H1 (cell line): Measurements from ENCODE around the gene PNMA6E. TPM values are rescaled to one million over a fixed set of nuclear protein-coding genes. Genes with fewer than 3 reads are reported as not detected.

Experiments
- CTCF ChIA-PET: fragments of 300-600 bp; sonication (Branson Sonifier 250); formaldehyde crosslinking; loops from one replicate; lab custom pipeline; 2021; ENCODE audit not compliant: partially characterized antibody; lab: Charles Lee
- POLR2A ChIA-PET: fragments of 300-600 bp; sonication (Branson Sonifier 250); formaldehyde crosslinking; loops from one replicate; lab custom pipeline; 2021; ENCODE audit warnings: inconsistent platforms; ENCODE audit not compliant: partially characterized antibody; lab: Charles Lee
- DNase-seq, 2 experiments: peaks; one replicate each; pipeline versions ENCODE4 v3.0.0 to v3.0.0-alpha.2; 2010 to 2022; ENCODE audit warnings: low spot score in 2 of 2, low read depth in 1 of 2, mixed read lengths in 1 of 2
- FAIRE-seq: peaks from 2 replicates; lab custom pipeline; 2011; peaks lifted over from hg19 to GRCh38; lab: Jason Lieb, UNC
- H2AFZ ChIP-seq: 2 replicates; pipeline ENCODE4 v1.8.1; 2012; ENCODE audit warnings: low read length, inconsistent platforms
- H2AK5ac ChIP-seq: 2 replicates; pipeline ENCODE4 v1.6.1; 2013; ENCODE audit warnings: low read depth, low read length
- H2BK120ac ChIP-seq: replicated peaks from 2 replicates; pipeline ENCODE3; 2013; ENCODE audit warnings: low read depth, low read length, inconsistent platforms
- H2BK12ac ChIP-seq: 2 replicates; pipeline ENCODE4 v1.6.1; 2013; ENCODE audit warnings: low read depth, low read length
- H2BK15ac ChIP-seq: 2 replicates; pipeline ENCODE4 v1.6.1; 2013; ENCODE audit warnings: low read length
- H2BK20ac ChIP-seq: 2 replicates; pipeline ENCODE4 v1.6.1; 2013; ENCODE audit warnings: low read length
- H2BK5ac ChIP-seq: 2 replicates; pipeline ENCODE4 v1.6.1; 2013; ENCODE audit warnings: low read depth, low read length
- H3K14ac ChIP-seq: 2 replicates; pipeline ENCODE4 v1.6.1; 2013; ENCODE audit warnings: inconsistent platforms; ENCODE audit not compliant: insufficient read length
- H3K18ac ChIP-seq: 2 replicates; pipeline ENCODE4 v1.6.1; 2013; ENCODE audit warnings: low read length; ENCODE audit errors: extremely low read depth
- H3K23ac ChIP-seq: 2 replicates; pipeline ENCODE4 v1.6.1; 2013; ENCODE audit warnings: inconsistent platforms; ENCODE audit not compliant: insufficient read length
- H3K23me2 ChIP-seq: 2 replicates; pipeline ENCODE4 v1.6.1; 2013; ENCODE audit warnings: low read depth, low read length
- H3K27ac ChIP-seq: 2 replicates; pipeline ENCODE4 v1.6.1; 2011; ENCODE audit warnings: low read depth, low read length, inconsistent platforms
- H3K27me3 ChIP-seq, 4 experiments: replicated peaks in 1 of 4; 1 replicate in 1 of 4; 2 replicates in 3 of 4; pipeline versions ENCODE4 v1.6.1 to v1.8.1; 2011 to 2013; ENCODE audit warnings: low read length in 3 of 4, mild to moderate bottlenecking in 3 of 4, inconsistent platforms in 2 of 4, mixed read lengths in 2 of 4, moderate library complexity in 1 of 4; ENCODE audit not compliant: control insufficient read depth in 3 of 4, insufficient read depth in 3 of 4; ENCODE audit errors: extremely low read depth in 1 of 4
- H3K36me3 ChIP-seq, 4 experiments: 2 replicates each; pipeline versions ENCODE4 v1.6.1 to v1.8.1; 2011 to 2013; ENCODE audit warnings: mild to moderate bottlenecking in 4 of 4, low read length in 3 of 4, moderate library complexity in 2 of 4, control low read depth in 1 of 4, inconsistent platforms in 1 of 4; ENCODE audit not compliant: insufficient read depth in 4 of 4, control insufficient read depth in 2 of 4
- H3K4ac ChIP-seq: replicated peaks from 2 replicates; pipeline ENCODE3; 2013; ENCODE audit warnings: low read length, low read depth, mixed read lengths, inconsistent platforms; ENCODE audit not compliant: insufficient read length
- H3K4me1 ChIP-seq, 4 experiments: replicated peaks in 1 of 4; 1 replicate in 1 of 4; 2 replicates in 3 of 4; pipeline versions ENCODE4 v1.6.1 to v1.8.1; 2011 to 2013; ENCODE audit warnings: low read length in 3 of 4, inconsistent platforms in 2 of 4, mixed read lengths in 1 of 4; ENCODE audit not compliant: insufficient read depth in 4 of 4, control insufficient read depth in 3 of 4
- H3K4me2 ChIP-seq, 2 experiments: 2 replicates each; pipeline versions ENCODE4 v1.6.1 to v1.8.1; 2011 to 2013; ENCODE audit warnings: low read depth in 2 of 2, low read length in 2 of 2, control low read depth in 1 of 2, inconsistent platforms in 1 of 2, mild to moderate bottlenecking in 1 of 2; ENCODE audit not compliant: insufficient read depth in 1 of 2
- H3K4me3 ChIP-seq, 4 experiments: fragments of 200-600, 300-600 bp in 1 of 4; sonication (generic), shearing (Covaris generic), sonication (Bioruptor Twin) in 1 of 4; 2 replicates each; pipeline versions ENCODE4 v1.5.1 to v1.8.1; 2011 to 2016; ENCODE audit warnings: low read length in 4 of 4, low read depth in 3 of 4, control low read depth in 2 of 4, inconsistent platforms in 2 of 4, mild to moderate bottlenecking in 2 of 4, mixed read lengths in 1 of 4, moderate library complexity in 1 of 4; ENCODE audit not compliant: insufficient read depth in 2 of 4; ENCODE audit errors: extremely low read depth in 1 of 4
- H3K56ac ChIP-seq: replicated peaks from 2 replicates; pipeline ENCODE3; 2013; ENCODE audit warnings: low read depth, mild to moderate bottlenecking, mixed read lengths, low read length, inconsistent platforms; ENCODE audit not compliant: insufficient read length
- H3K79me1 ChIP-seq: 2 replicates; pipeline ENCODE4 v1.6.1; 2013; ENCODE audit warnings: low read depth, low read length, control low read depth
- H3K79me2 ChIP-seq, 2 experiments: 2 replicates each; pipeline versions ENCODE4 v1.6.1 to v1.8.1; 2012 to 2013; ENCODE audit warnings: low read length in 2 of 2, mild to moderate bottlenecking in 2 of 2, inconsistent platforms in 1 of 2; ENCODE audit not compliant: insufficient read depth in 2 of 2, control insufficient read depth in 1 of 2
- H3K9ac ChIP-seq, 4 experiments: replicated peaks in 1 of 4; 1 replicate in 1 of 4; 2 replicates in 3 of 4; pipeline versions ENCODE4 v1.6.1 to v1.8.1; 2011 to 2013; ENCODE audit warnings: low read depth in 3 of 4, low read length in 3 of 4, control low read depth in 2 of 4, mild to moderate bottlenecking in 2 of 4, moderate library complexity in 2 of 4, inconsistent platforms in 1 of 4; ENCODE audit errors: extremely low read depth in 1 of 4
- H3K9me3 ChIP-seq, 2 experiments: 2 replicates each; pipeline versions ENCODE4 v1.6.1 to v1.8.1; 2012 to 2013; ENCODE audit warnings: mild to moderate bottlenecking in 2 of 2, moderate library complexity in 2 of 2, control low read depth in 1 of 2, inconsistent platforms in 1 of 2, low read depth in 1 of 2, low read length in 1 of 2, mixed read lengths in 1 of 2; ENCODE audit not compliant: insufficient read depth in 2 of 2
- H4K20me1 ChIP-seq, 2 experiments: replicated peaks in 1 of 2; 2 replicates each; pipeline versions ENCODE3 to v1.8.1; 2011 to 2013; ENCODE audit warnings: inconsistent platforms in 2 of 2, low read length in 2 of 2, mild to moderate bottlenecking in 1 of 2; ENCODE audit not compliant: insufficient read depth in 2 of 2, control insufficient read depth in 1 of 2
- H4K5ac ChIP-seq: 2 replicates; pipeline ENCODE4 v1.6.1; 2013; ENCODE audit warnings: low read length, low read depth, mixed read lengths, inconsistent platforms; ENCODE audit not compliant: insufficient read length
- H4K8ac ChIP-seq: 2 replicates; pipeline ENCODE4 v1.8.0; 2013; ENCODE audit warnings: mild to moderate bottlenecking, moderate library complexity, low read length, inconsistent platforms; ENCODE audit not compliant: insufficient read depth; ENCODE audit errors: extremely low read depth
- H4K91ac ChIP-seq: replicated peaks from 2 replicates; pipeline ENCODE3; 2013; ENCODE audit warnings: low read length, mixed read lengths, inconsistent platforms; ENCODE audit not compliant: insufficient read length
- BCL11A ChIP-seq, 2 experiments: IDR thresholded peaks; one replicate each; pipeline ENCODE4 v1.6.1; 2011; ENCODE audit warnings: low read depth in 2 of 2, low read length in 2 of 2, mild to moderate bottlenecking in 2 of 2
- GABPA ChIP-seq: IDR thresholded peaks from 2 replicates; pipeline ENCODE4 v1.6.1; 2011; ENCODE audit warnings: mild to moderate bottlenecking, low read length, moderate library complexity, borderline replicate concordance; ENCODE audit not compliant: insufficient read depth
- JUN ChIP-seq: IDR thresholded peaks from 2 replicates; pipeline ENCODE4 v1.6.1; 2011; ENCODE audit warnings: low read depth, mild to moderate bottlenecking, improper control_type of control experiment, low read length
- RFX5 ChIP-seq: IDR thresholded peaks from 2 replicates; pipeline ENCODE4 v1.6.1; 2011; ENCODE audit warnings: low read depth, low read length, improper control_type of control experiment, borderline replicate concordance
- RNF2 ChIP-seq: fragments of 200-900, 300-1000 bp; sonication (generic); IDR thresholded peaks from 2 replicates; pipeline ENCODE4 v1.7.1; 2016; ENCODE audit warnings: borderline replicate concordance, low read depth, mild to moderate bottlenecking, antibody characterized with exemption, low read length; ENCODE audit not compliant: poor library complexity, severe bottlenecking; ENCODE audit errors: missing control alignments
- ZNF274 ChIP-seq: IDR thresholded peaks from 2 replicates; pipeline ENCODE4 v1.7.0; 2012; ENCODE audit warnings: low read length, borderline replicate concordance; ENCODE audit errors: extremely low read depth
- WGBS, 2 experiments: shearing (Covaris generic) in 1 of 2; methylation state at CpG; one replicate each; pipeline versions ENCODE4 v1.1.6 to v1.1.7; 2013 to 2015; ENCODE audit warnings: low lambda C conversion rate in 2 of 2, mixed read lengths in 2 of 2, inconsistent platforms in 1 of 2, low coverage in 1 of 2, missing lambda C conversion rate in 1 of 2; ENCODE audit not compliant: insufficient replicate concordance in 2 of 2, insufficient coverage in 1 of 2, insufficient read length in 1 of 2; ENCODE audit errors: extremely low coverage in 1 of 2, missing lambda C conversion rate in 1 of 2; 5-methylcytosine and 5-hydroxymethylcytosine counted together
- polyA plus RNA-seq, 7 experiments: library from polyadenylated mRNA; depleted of rRNA in 3 of 7; stranded (reverse) in 5 of 7; unstranded in 2 of 7; fragments of >200 nt in 5 of 7; fragments of 200-250 nt in 2 of 7; gene quantifications; 1 replicate in 5 of 7; 2 replicates in 1 of 7; 4 replicates in 1 of 7; pipeline versions ENCODE4 v1.2.1 to v1.2.3, GENCODE V29; 2011 to 2013; ENCODE audit warnings: missing spikeins in 2 of 7, mixed read lengths in 2 of 7
- total RNA-seq: library from RNA; stranded (reverse); fragmentation: NEBNext Ultra II Directional; extraction: Animal tissue kit (Norgen Biotek cat#: 25700); gene quantifications from 2 replicates; pipeline ENCODE4 v1.2.1, GENCODE V29; 2021

The PNMA6E gene
- total and polyA plus RNA-seq, 2 of the 8 experiments (the other 6 are each of a cell fraction or from before 2014, with no cell fraction given) = not detected

GRCh38 chrX:153434801-153435200 is 33.7 kb upstream of the PNMA6E start:
- no peak for FAIRE-seq
- H3K9me3 ChIP-seq = no peaks in the 10 kb centered on the region

More at GRCh38 chrX:153434801-153435200, 33.7 kb upstream of the PNMA6E start:
- Histone ChIP-seq H3K4me1 (no peaks in the 10 kb centered on the region), H3K23ac (no peak overlapping the region), H4K5ac (no peak overlapping the region), H3K27me3 (no peaks in the 10 kb centered on the region), H3K79me2 (no peaks in the 10 kb centered on the region), H2AK5ac (no peak overlapping the region), H2BK5ac (no peak overlapping the region), H3K18ac (no peak overlapping the region), H2BK120ac (no peak overlapping the region), H3K4me2 (no peak overlapping the region), H2BK15ac (no peak overlapping the region), H3K79me1 (no peaks in the 10 kb centered on the region), H3K23me2 (no peaks in the 10 kb centered on the region), H3K36me3 (no peaks in the 10 kb centered on the region), H3K4ac (no peak overlapping the region), H2BK12ac (no peak overlapping the region), H3K27ac (no peak overlapping the region), H3K9ac (no peak overlapping the region), H3K4me3 (no peak overlapping the region), H2BK20ac (no peak overlapping the region), H2AFZ (no peak overlapping the region), H3K14ac (no peak overlapping the region), H4K20me1 (no peaks in the 10 kb centered on the region), H4K8ac (no peak overlapping the region), H3K56ac (no peak overlapping the region), H4K91ac (no peak overlapping the region)
- ChIA-PET CTCF (interaction anchor here (1.0 to 1.5 kb wide), 3 partner anchors 11 to 18 kb away, joined by 3 to 4 read pairs (median 3); no protein-coding TSS in a partner anchor), POLR2A (interaction anchor here (2.0 kb wide), 1 partner anchor 9 kb away, joined by 6 read pairs; no protein-coding TSS in a partner anchor)
- TF ChIP-seq JUN = no peak
- no peak for TF ChIP-seq RNF2
- no peak for TF ChIP-seq GABPA
- TF ChIP-seq BCL11A (IDR thresholded peaks at IDR 0.05; ENCODE audit: low read depth in 2 of 2, low read length in 2 of 2) = no peak
- TF ChIP-seq RFX5 = no peak
- no peak for TF ChIP-seq ZNF274
- DNase-seq = no peak
- WGBS, 2 experiments = 80% methylated on average over 6 of the region's 8 CpGs; no CpG with 5 or more reads in 1 of the 2 experiments
